ENCODE measurements around the gene ONECUT2.
"Not testable (repeated sequence)": the region's sequence is repeated elsewhere in the genome, so short reads cannot be mapped to it uniquely, and the experiment has no call there.

The ONECUT2 gene

DNA sequence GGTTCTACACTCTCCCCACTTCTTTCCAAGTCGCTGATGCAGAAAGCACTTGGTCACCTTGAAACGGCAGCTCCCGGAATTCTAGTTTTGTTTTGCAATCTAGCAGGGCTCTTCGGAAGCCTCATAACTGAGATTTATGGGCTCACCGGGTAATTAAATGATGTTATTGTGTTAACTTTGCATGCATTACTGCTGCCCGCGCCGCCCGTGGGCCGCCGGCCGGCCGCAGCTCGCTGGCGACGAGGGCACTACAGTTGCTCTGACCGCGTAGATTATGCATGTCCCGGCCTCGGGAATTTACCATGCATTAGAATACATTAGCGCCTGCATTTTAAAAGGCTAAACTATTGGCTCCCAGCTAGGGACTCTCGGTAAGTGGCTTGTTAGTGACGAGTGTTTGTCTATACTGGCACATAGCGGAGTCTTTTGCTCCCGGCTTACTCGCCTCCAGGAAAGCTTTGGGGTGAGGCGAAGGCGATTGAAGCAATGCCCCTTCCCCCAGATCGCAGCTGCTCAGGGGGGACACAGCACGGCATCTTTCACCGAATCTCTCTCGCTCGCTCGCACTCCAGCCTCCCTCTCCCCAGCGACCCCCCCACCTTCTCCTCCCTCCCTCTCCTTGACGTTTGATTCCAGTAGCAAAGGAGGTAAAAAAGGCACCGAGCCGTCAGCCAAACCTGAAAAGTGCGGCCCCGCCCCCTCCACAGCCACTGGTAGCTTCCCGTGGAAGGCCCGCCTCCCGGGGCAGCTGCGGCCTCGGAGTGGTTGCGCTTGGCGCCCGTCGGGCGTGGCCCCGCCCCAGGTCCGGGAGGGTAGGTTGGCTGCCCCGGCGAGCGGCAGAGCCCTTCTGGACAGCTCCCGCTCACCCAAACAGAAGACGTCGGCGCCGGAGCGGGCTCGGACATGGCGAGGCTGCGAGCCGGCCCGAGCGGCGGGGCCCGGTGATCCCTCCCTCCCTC, at the start of gene ONECUT2:
TSS of gene ONECUT2 (plus strand) at position 839 of the 959 bp plus-strand sequence. CDS start 343 bp downstream, outside the sequence.
- TF ChIP-seq CTCF (conservative IDR thresholded peaks at IDR 0.05; ENCODE audit: low read length), result no peak
- DNase-seq (ENCODE audit: low read depth), result peak; percentile 87
- peak within 1 kb of the TSS; percentile 68 for H3K4me3 ChIP-seq (ENCODE audit: low read length)

DNA sequence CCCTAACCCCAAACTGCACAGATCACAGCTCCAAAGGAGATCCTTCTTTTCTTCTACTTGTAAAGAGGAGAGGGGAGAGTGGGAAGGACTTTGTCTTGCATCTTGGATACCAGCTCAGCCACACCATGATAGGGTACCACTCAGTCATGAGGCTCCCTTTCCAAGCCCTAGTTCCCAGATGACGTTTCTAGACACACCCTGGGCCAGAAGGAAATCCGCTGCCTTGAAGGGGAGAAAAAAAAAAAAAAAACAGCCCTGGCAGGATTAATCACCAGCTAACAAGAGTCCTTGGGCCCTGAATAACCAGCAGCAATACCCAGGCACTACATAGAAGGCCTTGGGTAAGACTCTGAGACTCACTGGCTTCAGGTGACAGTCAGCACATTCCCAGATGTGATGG, 45.9 kb upstream of the ONECUT2 start:
- DNase-seq (ENCODE audit: low read depth), result no peak
- no peak for TF ChIP-seq CTCF (conservative IDR thresholded peaks at IDR 0.05; ENCODE audit: low read length)
- no peak overlapping the region for H3K4me3 ChIP-seq (ENCODE audit: low read length)

- TF ChIP-seq CTCF (conservative IDR thresholded peaks at IDR 0.05; ENCODE audit: low read length), result no peak
These were observed 45.1 kb upstream of the ONECUT2 start for GRCh38 chr18:57390044-57390443.

GRCh38 chr18:57394749-57395148, 40.4 kb upstream of the ONECUT2 start:
- not testable (repeated sequence) for DNase-seq (ENCODE audit: low read depth); H3K4me3 ChIP-seq (ENCODE audit: low read length)

More at GRCh38 chr18:57390044-57390443, 45.1 kb upstream of the ONECUT2 start:
- H3K4me3 ChIP-seq (ENCODE audit: low read length), result no peak overlapping the region
- no peak for DNase-seq (ENCODE audit: low read depth)

GRCh38 chr18:57396831-57397230, 38.3 kb upstream of the ONECUT2 start:
- not testable (repeated sequence) for DNase-seq (ENCODE audit: low read depth); H3K4me3 ChIP-seq (ENCODE audit: low read length)

DNA sequence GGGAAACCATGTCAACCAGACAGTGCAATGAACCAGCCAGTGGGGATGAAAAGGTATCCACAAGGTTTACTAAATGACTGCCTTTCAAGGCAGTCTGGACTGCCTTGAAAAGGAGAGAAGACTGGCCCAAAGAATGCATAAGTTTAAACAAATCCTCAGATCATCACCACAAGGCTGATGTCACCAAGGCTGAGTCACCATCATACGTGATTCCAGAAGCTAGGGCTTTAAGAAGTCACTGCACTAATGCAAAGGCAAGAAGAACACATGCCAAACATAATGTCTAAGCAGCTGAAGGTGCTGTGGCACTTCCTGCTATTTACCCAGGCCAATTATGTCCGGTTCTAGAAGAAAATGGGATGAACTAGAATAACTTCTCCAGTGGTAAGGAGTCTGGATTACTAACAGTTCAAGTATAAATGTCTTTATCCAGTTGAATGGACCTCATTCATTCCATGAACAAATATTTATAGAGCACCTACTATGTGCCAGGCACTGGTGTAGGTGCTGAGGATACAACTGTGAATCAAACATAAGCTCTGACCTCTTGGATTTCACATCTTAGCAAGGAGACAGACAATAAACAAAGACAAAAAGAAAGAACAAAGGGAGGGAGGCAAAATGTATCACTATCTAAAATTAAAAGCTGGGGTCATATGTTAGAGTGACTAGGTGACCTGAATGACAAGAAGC, 37.6 kb upstream of the ONECUT2 start:
- TF ChIP-seq CTCF (conservative IDR thresholded peaks at IDR 0.05; ENCODE audit: low read length), result no peak
- DNase-seq (ENCODE audit: low read depth), result peak; percentile 21
- no peak overlapping the region for H3K4me3 ChIP-seq (ENCODE audit: low read length)

GRCh38 chr18:57404345-57404744, 30.8 kb upstream of the ONECUT2 start:
- no peak overlapping the region for H3K4me3 ChIP-seq (ENCODE audit: low read length)
- no peak for DNase-seq (ENCODE audit: low read depth)
- no peak for TF ChIP-seq CTCF (conservative IDR thresholded peaks at IDR 0.05; ENCODE audit: low read length)

- H3K4me3 ChIP-seq (ENCODE audit: low read length), result no peak overlapping the region
- DNase-seq (ENCODE audit: low read depth), result no peak
- TF ChIP-seq CTCF (conservative IDR thresholded peaks at IDR 0.05; ENCODE audit: low read length), result no peak
These were observed 25.5 kb upstream of the ONECUT2 start for GRCh38 chr18:57409650-57410049.
